SW480 (cell line): ENCODE data around the gene HIBCH.
"Not testable (repeated sequence)": the region's sequence is repeated elsewhere in the genome, so short reads cannot be mapped to it uniquely, and the experiment has no call there.

Source experiments
- DNase-seq: peaks from one replicate; pipeline ENCODE4 v3.0.0-alpha.2; 2016; ENCODE audit warnings: low spot score

The HIBCH gene

GRCh38 chr2:190308031-190308430, 11.6 kb downstream of the HIBCH start:
- no peak for DNase-seq

- DNase-seq: no peak
Measured at GRCh38 chr2:190304404-190304803, 15.2 kb downstream of the HIBCH start.

- DNase-seq: no peak
Measured at GRCh38 chr2:190303647-190304046, 16.0 kb downstream of the HIBCH start.

GRCh38 chr2:190302052-190302451, 17.6 kb downstream of the HIBCH start:
- no peak for DNase-seq

GRCh38 chr2:190301032-190301431, 18.6 kb downstream of the HIBCH start:
- DNase-seq: no peak

- DNase-seq: not testable (repeated sequence)
Measured at GRCh38 chr2:190297880-190298279, 21.7 kb downstream of the HIBCH start.

- no peak for DNase-seq
Measured at GRCh38 chr2:190283783-190284182, 35.8 kb downstream of the HIBCH start.

- DNase-seq: no peak
Measured at GRCh38 chr2:190280565-190281350, 38.9 kb downstream of the HIBCH start.

GRCh38 chr2:190279256-190280134, 40.1 kb downstream of the HIBCH start:
- DNase-seq: not testable (repeated sequence)

- peak; percentile 36 for DNase-seq
Measured at GRCh38 chr2:190277234-190278112, 42.2 kb downstream of the HIBCH start.

GRCh38 chr2:190272457-190272842, 47.2 kb downstream of the HIBCH start:
- no peak for DNase-seq

GRCh38 chr2:190271783-190272456, 47.7 kb downstream of the HIBCH start:
- DNase-seq: no peak

- no peak for DNase-seq
Measured at GRCh38 chr2:190270298-190270697, 49.3 kb downstream of the HIBCH start.

GRCh38 chr2:190269699-190270098, 49.9 kb downstream of the HIBCH start:
- DNase-seq: not testable (repeated sequence)

GRCh38 chr2:190267302-190267701, 52.3 kb downstream of the HIBCH start:
- no peak for DNase-seq

GRCh38 chr2:190266314-190266713, 53.3 kb downstream of the HIBCH start:
- DNase-seq: no peak

- DNase-seq: no peak
Measured at GRCh38 chr2:190261851-190262250, 57.8 kb downstream of the HIBCH start.

GRCh38 chr2:190256087-190256486, 63.5 kb downstream of the HIBCH start:
- DNase-seq: no peak

GRCh38 chr2:190255676-190256075, 64.0 kb downstream of the HIBCH start:
- no peak for DNase-seq

- DNase-seq: no peak
Measured at GRCh38 chr2:190254063-190254850, 65.4 kb downstream of the HIBCH start.

- no peak for DNase-seq
Measured at GRCh38 chr2:190250421-190250820, 69.2 kb downstream of the HIBCH start.
